K562 (cell line): Measurements from ENCODE around the gene PATL2. TPM values are rescaled to one million over a fixed set of nuclear protein-coding genes. Genes with fewer than 3 reads are reported as not detected.

ENCODE experiments used
- CBFA2T2 ChIP-seq: fragments of 450-650 bp; conservative IDR thresholded peaks from 2 replicates; pipeline ENCODE4 v1.6.1; 2017; ENCODE audit warnings: mild to moderate bottlenecking
- CHD4 ChIP-seq: fragments of 200-600 bp; sonication (generic); IDR thresholded peaks from 3 replicates; pipeline ENCODE4 v1.6.1; 2012; ENCODE audit warnings: low read depth, mild to moderate bottlenecking, mixed read lengths, low read length, inconsistent platforms; ENCODE audit not compliant: insufficient read depth, insufficient replicate concordance, poor library complexity, severe bottlenecking
- ELF2 ChIP-seq: fragments of 250-450 bp; sonication (Bioruptor Pico); IDR thresholded peaks from 2 replicates; pipeline ENCODE4 v1.5.0; 2021; ENCODE audit warnings: mild to moderate bottlenecking
- HLTF ChIP-seq: fragments of 450-650 bp; IDR thresholded peaks from 2 replicates; pipeline ENCODE4 v1.6.1; 2016
- KDM5B ChIP-seq: fragments of 200-600 bp; sonication (generic); IDR thresholded peaks from 2 replicates; pipeline ENCODE4 v1.6.1; 2012; ENCODE audit warnings: low read depth, mild to moderate bottlenecking, moderate library complexity, low read length, control low read depth, inconsistent platforms; ENCODE audit not compliant: insufficient replicate concordance
- MAFF ChIP-seq: IDR thresholded peaks from 2 replicates; pipeline ENCODE4 v1.6.1; 2012; ENCODE audit warnings: low read length, improper control_type of control experiment
- MCM2 ChIP-seq: fragments of 450-650 bp; IDR thresholded peaks from 2 replicates; pipeline ENCODE4 v1.6.1; 2017; ENCODE audit warnings: low read depth, mild to moderate bottlenecking
- NFIX ChIP-seq: fragments of 250-450 bp; sonication (Bioruptor Pico); IDR thresholded peaks from 2 replicates; pipeline ENCODE4 v1.4.0; 2020; ENCODE audit warnings: low read depth, mild to moderate bottlenecking, moderate library complexity
- NFYB ChIP-seq: IDR thresholded peaks from 2 replicates; pipeline ENCODE4 v1.6.1; 2011; ENCODE audit warnings: mild to moderate bottlenecking, moderate library complexity; ENCODE audit not compliant: insufficient read length; ENCODE audit errors: extremely low read depth
- NR2C1 ChIP-seq, 2 experiments: fragments of 450-650 bp; IDR thresholded peaks; 2 replicates each; pipeline ENCODE4 v1.6.1; 2017; ENCODE audit warnings: mild to moderate bottlenecking in 2 of 2, antibody characterized with exemption in 1 of 2, inconsistent platforms in 1 of 2, missing compliant biosample characterization in 1 of 2, missing genetic modification characterization in 1 of 2
- PHF20 ChIP-seq: fragments of 450-650 bp; IDR thresholded peaks from 2 replicates; pipeline ENCODE4 v1.6.1; 2018; ENCODE audit not compliant: partially characterized antibody
- PTTG1 ChIP-seq: fragments of 450-650 bp; IDR thresholded peaks from 2 replicates; pipeline ENCODE4 v1.6.1; 2016; ENCODE audit warnings: low read depth, mild to moderate bottlenecking, missing genetic modification characterization, missing compliant biosample characterization
- RBM17 ChIP-seq: fragments of 200-400 bp; formaldehyde crosslinking; IDR thresholded peaks from 2 replicates; pipeline ENCODE4 v1.6.1; 2017; ENCODE audit warnings: low read depth, mild to moderate bottlenecking, low read length, borderline replicate concordance
- SMAD1 ChIP-seq: fragments of 150-350 bp; IDR thresholded peaks from 2 replicates; pipeline ENCODE4 v1.6.1; 2014; ENCODE audit warnings: low read length, low read depth; ENCODE audit not compliant: partially characterized antibody
- ZBTB12 ChIP-seq: fragments of 250-450 bp; sonication (Bioruptor Pico); IDR thresholded peaks from 2 replicates; pipeline ENCODE4 v1.4.0; 2020
- ZNF584 ChIP-seq: fragments of 200-800 bp; sonication (Bioruptor generic); IDR thresholded peaks from 2 replicates; pipeline ENCODE4 v1.6.1; 2016; ENCODE audit warnings: low read depth, mild to moderate bottlenecking, missing genetic modification characterization, missing compliant biosample characterization
- polyA plus RNA-seq, 8 experiments: library from polyadenylated mRNA; depleted of rRNA in 4 of 8; stranded (reverse) in 5 of 8; unstranded in 3 of 8; fragments of >200 nt; fragmentation: Nextera tagmentation in 2 of 8; fragmentation: Illumina TruSeq in 1 of 8; extraction: Ambion mirVana in 2 of 8; extraction: Trizol in 1 of 8; gene quantifications; 2 replicates each; pipeline versions ENCODE4 v1.2.1 to v1.2.3, GENCODE V29; 2011 to 2014; ENCODE audit warnings: inconsistent platforms in 1 of 8, missing spikeins in 1 of 8
- total RNA-seq, 7 experiments: library from RNA; depleted of rRNA in 6 of 7; stranded (reverse); fragments of >200 nt in 6 of 7; fragmentation: Illumina TruSeq in 2 of 7; extraction: Trizol in 2 of 7; gene quantifications; 2 replicates each; pipeline versions ENCODE4 v1.2.1 to v1.2.3, GENCODE V29; 2011 to 2021; ENCODE audit warnings: low replicate concordance in 1 of 7
- TF ChIP-seq, protein P1 (sequence below): fragments of 250-450 bp; sonication (Bioruptor Pico); IDR thresholded peaks from 2 replicates; pipeline ENCODE4 v1.4.0; 2020; ENCODE audit warnings: borderline replicate concordance
- TF ChIP-seq, protein P2 (sequence below): fragments of 250-450 bp; sonication (Bioruptor Pico); IDR thresholded peaks from 2 replicates; pipeline ENCODE4 v1.8.0; 2022; ENCODE audit warnings: moderate library complexity, mild to moderate bottlenecking, inconsistent platforms
- TF ChIP-seq, protein P3 (sequence below): fragments of 450-650 bp; formaldehyde crosslinking; IDR thresholded peaks from 2 replicates; pipeline ENCODE4 v1.4.0; 2020; ENCODE audit warnings: mild to moderate bottlenecking
- TF ChIP-seq, protein P4 (sequence below): fragments of 450-650 bp; IDR thresholded peaks from 2 replicates; pipeline ENCODE4 v1.6.1; 2016; ENCODE audit warnings: borderline replicate concordance

Gene PATL2
- total and polyA plus RNA-seq, 9 of the 15 experiments (the other 6 are each of a cell fraction or from before 2014, with no cell fraction given), result 0.42 to 1.1 (median 0.86) TPM

DNA sequence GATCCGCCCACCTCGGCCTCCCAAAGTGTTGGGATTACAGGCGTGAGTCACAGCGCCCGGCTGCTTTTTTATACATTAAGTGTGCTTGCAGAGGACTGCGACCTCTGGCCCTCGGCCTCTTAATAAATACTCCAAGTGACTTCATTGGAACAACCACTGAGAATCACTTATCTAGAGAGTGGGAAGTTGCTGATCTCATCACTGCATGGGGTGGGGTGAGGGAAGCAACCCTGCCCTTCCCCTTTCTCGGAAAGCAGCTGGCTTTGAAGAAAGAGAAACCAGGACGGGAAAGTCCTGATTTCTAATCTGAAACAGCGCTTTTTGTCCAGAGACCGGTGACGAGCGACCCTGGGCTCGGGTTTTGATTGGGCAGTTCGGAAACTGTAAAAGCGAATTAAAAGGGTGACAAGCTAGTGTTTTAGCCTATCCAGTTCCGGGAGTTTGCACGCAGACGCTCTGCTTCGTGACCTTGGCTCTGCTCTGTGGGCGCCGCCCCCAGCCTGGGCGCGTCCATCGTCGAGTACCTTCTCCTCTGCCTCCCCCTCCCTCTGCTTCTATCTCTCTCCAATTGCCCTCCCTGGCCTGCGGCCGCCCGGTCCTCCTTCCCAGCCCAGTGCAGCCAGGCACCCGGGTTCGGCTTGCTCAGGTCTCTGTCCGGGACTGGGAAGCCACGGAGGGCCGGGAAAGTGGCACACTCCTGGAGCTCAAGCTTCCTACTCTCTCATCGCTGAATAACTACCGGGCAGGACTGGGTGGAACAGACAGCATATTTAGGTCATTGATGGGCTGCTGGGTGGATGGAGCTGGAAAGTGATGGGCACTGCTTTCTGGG lies 17.7 kb upstream of the PATL2 start (continued):
- TF ChIP-seq CHD4 (no peak), ELF2 (CRISPR knock-in tag) (no peak), PHF20 (no peak), CBFA2T2 (peak; percentile 34), SMAD1 (no peak), ZBTB12 (CRISPR knock-in tag) (peak; percentile 60), NR2C1 (IDR thresholded peaks at IDR 0.05) (peak; percentile 50), NR2C1 (tag; IDR thresholded peaks at IDR 0.05) (peak; percentile 82), MCM2 (no peak), NFIX (CRISPR knock-in tag) (no peak), RBM17 (no peak), HLTF (no peak), ZNF584 (CRISPR knock-in tag) (peak; percentile 18; the same call in 1 of the 2 replicates), MAFF (peak; percentile 81), NFYB (peak; percentile 79), KDM5B (peak; percentile 74), PTTG1 (no peak)
- TF ChIP-seq, protein P1, sequence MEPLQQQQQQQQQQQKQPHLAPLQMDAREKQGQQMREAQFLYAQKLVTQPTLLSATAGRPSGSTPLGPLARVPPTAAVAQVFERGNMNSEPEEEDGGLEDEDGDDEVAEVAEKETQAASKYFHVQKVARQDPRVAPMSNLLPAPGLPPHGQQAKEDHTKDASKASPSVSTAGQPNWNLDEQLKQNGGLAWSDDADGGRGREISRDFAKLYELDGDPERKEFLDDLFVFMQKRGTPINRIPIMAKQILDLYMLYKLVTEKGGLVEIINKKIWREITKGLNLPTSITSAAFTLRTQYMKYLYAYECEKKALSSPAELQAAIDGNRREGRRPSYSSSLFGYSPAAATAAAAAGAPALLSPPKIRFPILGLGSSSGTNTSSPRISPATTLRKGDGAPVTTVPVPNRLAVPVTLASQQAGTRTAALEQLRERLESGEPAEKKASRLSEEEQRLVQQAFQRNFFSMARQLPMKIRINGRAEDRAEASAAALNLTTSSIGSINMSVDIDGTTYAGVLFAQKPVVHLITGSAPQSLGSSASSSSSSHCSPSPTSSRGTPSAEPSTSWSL (CRISPR knock-in tag), result no peak
- TF ChIP-seq, protein P2, sequence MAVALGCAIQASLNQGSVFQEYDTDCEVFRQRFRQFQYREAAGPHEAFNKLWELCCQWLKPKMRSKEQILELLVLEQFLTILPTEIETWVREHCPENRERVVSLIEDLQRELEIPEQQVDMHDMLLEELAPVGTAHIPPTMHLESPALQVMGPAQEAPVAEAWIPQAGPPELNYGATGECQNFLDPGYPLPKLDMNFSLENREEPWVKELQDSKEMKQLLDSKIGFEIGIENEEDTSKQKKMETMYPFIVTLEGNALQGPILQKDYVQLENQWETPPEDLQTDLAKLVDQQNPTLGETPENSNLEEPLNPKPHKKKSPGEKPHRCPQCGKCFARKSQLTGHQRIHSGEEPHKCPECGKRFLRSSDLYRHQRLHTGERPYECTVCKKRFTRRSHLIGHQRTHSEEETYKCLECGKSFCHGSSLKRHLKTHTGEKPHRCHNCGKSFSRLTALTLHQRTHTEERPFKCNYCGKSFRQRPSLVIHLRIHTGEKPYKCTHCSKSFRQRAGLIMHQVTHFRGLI (CRISPR knock-in tag), result no peak
- TF ChIP-seq, protein P3, sequence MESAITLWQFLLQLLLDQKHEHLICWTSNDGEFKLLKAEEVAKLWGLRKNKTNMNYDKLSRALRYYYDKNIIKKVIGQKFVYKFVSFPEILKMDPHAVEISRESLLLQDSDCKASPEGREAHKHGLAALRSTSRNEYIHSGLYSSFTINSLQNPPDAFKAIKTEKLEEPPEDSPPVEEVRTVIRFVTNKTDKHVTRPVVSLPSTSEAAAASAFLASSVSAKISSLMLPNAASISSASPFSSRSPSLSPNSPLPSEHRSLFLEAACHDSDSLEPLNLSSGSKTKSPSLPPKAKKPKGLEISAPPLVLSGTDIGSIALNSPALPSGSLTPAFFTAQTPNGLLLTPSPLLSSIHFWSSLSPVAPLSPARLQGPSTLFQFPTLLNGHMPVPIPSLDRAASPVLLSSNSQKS (CRISPR knock-in tag), result no peak
- TF ChIP-seq, protein P4, sequence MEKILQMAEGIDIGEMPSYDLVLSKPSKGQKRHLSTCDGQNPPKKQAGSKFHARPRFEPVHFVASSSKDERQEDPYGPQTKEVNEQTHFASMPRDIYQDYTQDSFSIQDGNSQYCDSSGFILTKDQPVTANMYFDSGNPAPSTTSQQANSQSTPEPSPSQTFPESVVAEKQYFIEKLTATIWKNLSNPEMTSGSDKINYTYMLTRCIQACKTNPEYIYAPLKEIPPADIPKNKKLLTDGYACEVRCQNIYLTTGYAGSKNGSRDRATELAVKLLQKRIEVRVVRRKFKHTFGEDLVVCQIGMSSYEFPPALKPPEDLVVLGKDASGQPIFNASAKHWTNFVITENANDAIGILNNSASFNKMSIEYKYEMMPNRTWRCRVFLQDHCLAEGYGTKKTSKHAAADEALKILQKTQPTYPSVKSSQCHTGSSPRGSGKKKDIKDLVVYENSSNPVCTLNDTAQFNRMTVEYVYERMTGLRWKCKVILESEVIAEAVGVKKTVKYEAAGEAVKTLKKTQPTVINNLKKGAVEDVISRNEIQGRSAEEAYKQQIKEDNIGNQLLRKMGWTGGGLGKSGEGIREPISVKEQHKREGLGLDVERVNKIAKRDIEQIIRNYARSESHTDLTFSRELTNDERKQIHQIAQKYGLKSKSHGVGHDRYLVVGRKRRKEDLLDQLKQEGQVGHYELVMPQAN, result no peak
